Kidney epithelial cell (primary cell): ENCODE data around the gene CNTNAP2. TPM values are rescaled to one million over a fixed set of nuclear protein-coding genes. Genes with fewer than 3 reads are reported as not detected.

Experiments
- DNase-seq: peaks from one replicate; pipeline ENCODE4 v3.0.0-alpha.2; 2010; ENCODE audit warnings: low read depth
- H3K27me3 ChIP-seq: 2 replicates; pipeline ENCODE4 v1.6.0; 2011; ENCODE audit warnings: low read length; ENCODE audit not compliant: control insufficient read depth, insufficient read depth
- H3K36me3 ChIP-seq: 2 replicates; pipeline ENCODE4 v1.5.1; 2011; ENCODE audit warnings: low read length; ENCODE audit not compliant: control insufficient read depth, insufficient read depth
- H3K4me3 ChIP-seq: 2 replicates; pipeline ENCODE4 v1.5.1; 2011; ENCODE audit warnings: low read depth, mild to moderate bottlenecking, control low read depth, low read length
- CTCF ChIP-seq: IDR thresholded peaks from 2 replicates; pipeline ENCODE4 v1.5.1; 2011; ENCODE audit warnings: mild to moderate bottlenecking, moderate library complexity, low read length, control low read depth, inconsistent platforms; ENCODE audit not compliant: insufficient read depth, poor library complexity, severe bottlenecking
- total RNA-seq: library from RNA; depleted of rRNA; stranded (reverse); fragments of >200 nt; gene quantifications from 2 replicates; pipeline ENCODE4 v1.2.3, GENCODE V29; 2015

CNTNAP2 gene
- total RNA-seq, 1 donor from 2014 or later = 14.0 TPM

GRCh38 chr7:147911201-147911601, 1794.6 kb downstream of the CNTNAP2 start:
- no peaks in the 10 kb centered on the region for H3K36me3 ChIP-seq
- no peaks in the 10 kb centered on the region for H3K27me3 ChIP-seq
- H3K4me3 ChIP-seq = no peak overlapping the region
- no peak for TF ChIP-seq CTCF
- DNase-seq = no peak

- H3K36me3 ChIP-seq = no peaks in the 10 kb centered on the region
- no peaks in the 10 kb centered on the region for H3K27me3 ChIP-seq
- H3K4me3 ChIP-seq = no peak overlapping the region
- no peak for DNase-seq
- no peak for TF ChIP-seq CTCF
These were observed 1795.7 kb downstream of the CNTNAP2 start for GRCh38 chr7:147912291-147912690.

GRCh38 chr7:147912946-147913638, 1796.5 kb downstream of the CNTNAP2 start:
- Histone ChIP-seq H3K36me3 (no peaks in the 10 kb centered on the region), H3K4me3 (no peak overlapping the region), H3K27me3 (no peaks in the 10 kb centered on the region)
- TF ChIP-seq CTCF = no peak
- no peak for DNase-seq

- no peak for TF ChIP-seq CTCF
- Histone ChIP-seq H3K4me3 (no peak overlapping the region), H3K36me3 (no peaks in the 10 kb centered on the region), H3K27me3 (no peaks in the 10 kb centered on the region)
- no peak for DNase-seq
These were observed 1799.2 kb downstream of the CNTNAP2 start for GRCh38 chr7:147915781-147916180.

GRCh38 chr7:147916573-147916972, 1800.0 kb downstream of the CNTNAP2 start:
- DNase-seq = no peak
- H3K4me3 ChIP-seq = no peak overlapping the region
- H3K27me3 ChIP-seq = no peaks in the 10 kb centered on the region
- TF ChIP-seq CTCF = no peak
- no peaks in the 10 kb centered on the region for H3K36me3 ChIP-seq

- Histone ChIP-seq H3K27me3 (no peaks in the 10 kb centered on the region), H3K36me3 (no peaks in the 10 kb centered on the region), H3K4me3 (no peak overlapping the region)
- no peak for DNase-seq
- TF ChIP-seq CTCF = no peak
These were observed 1807.2 kb downstream of the CNTNAP2 start for GRCh38 chr7:147923841-147924240.
